Neuronal stem cell (in vitro differentiated cells): Measurements from ENCODE around the gene MYH13.

Experiments
- DNase-seq: peaks from one replicate; pipeline ENCODE4 v3.0.0-alpha.2; 2013; ENCODE audit warnings: low spot score
- H2AFZ ChIP-seq: one replicate; pipeline ENCODE4 v1.6.1; 2013; ENCODE audit warnings: mild to moderate bottlenecking, low read length, inconsistent platforms
- H2AK5ac ChIP-seq: 2 replicates; pipeline ENCODE4 v1.6.1; 2013; ENCODE audit warnings: low read depth, mild to moderate bottlenecking, inconsistent platforms, low read length, moderate library complexity, mixed read lengths
- H2BK120ac ChIP-seq: 2 replicates; pipeline ENCODE4 v1.6.1; 2013; ENCODE audit warnings: low read depth, mild to moderate bottlenecking, inconsistent platforms, low read length, moderate library complexity, mixed read lengths
- H2BK12ac ChIP-seq: one replicate; pipeline ENCODE4 v1.6.1; 2013; ENCODE audit warnings: low read length, inconsistent platforms
- H2BK15ac ChIP-seq: 2 replicates; pipeline ENCODE4 v1.6.1; 2013; ENCODE audit warnings: mild to moderate bottlenecking, low read length, inconsistent platforms, mixed read lengths
- H2BK5ac ChIP-seq: one replicate; pipeline ENCODE4 v1.6.1; 2013; ENCODE audit warnings: inconsistent platforms, mild to moderate bottlenecking, low read length, moderate library complexity
- H3K14ac ChIP-seq: one replicate; pipeline ENCODE4 v1.6.1; 2013; ENCODE audit warnings: low read length, inconsistent platforms
- H3K18ac ChIP-seq: 2 replicates; pipeline ENCODE4 v1.6.1; 2013; ENCODE audit warnings: low read length, inconsistent platforms
- H3K23ac ChIP-seq: 2 replicates; pipeline ENCODE4 v1.6.1; 2013; ENCODE audit warnings: low read depth, mild to moderate bottlenecking, mixed read lengths, low read length, inconsistent platforms; ENCODE audit not compliant: poor library complexity
- H3K27ac ChIP-seq: replicated peaks from 3 replicates; pipeline ENCODE4 v1.5.1; 2013; ENCODE audit warnings: low read length, inconsistent platforms
- H3K27me3 ChIP-seq, 3 experiments: 2 replicates each; pipeline ENCODE4 v1.6.1; 2013; ENCODE audit warnings: low read length in 3 of 3, mild to moderate bottlenecking in 2 of 3, inconsistent platforms in 1 of 3, low read depth in 1 of 3, mixed read lengths in 1 of 3, moderate library complexity in 1 of 3; ENCODE audit not compliant: control insufficient read depth in 3 of 3, insufficient read depth in 3 of 3
- H3K36me3 ChIP-seq, 2 donors: replicated peaks in 1 of 2; 2 replicates each; pipeline ENCODE4 v1.6.1; 2013; ENCODE audit warnings: low read length in 2 of 2; ENCODE audit not compliant: control insufficient read depth in 2 of 2, insufficient read depth in 2 of 2
- H3K4ac ChIP-seq: 2 replicates; pipeline ENCODE4 v1.6.1; 2013; ENCODE audit warnings: inconsistent platforms, mild to moderate bottlenecking, low read length, moderate library complexity
- H3K4me1 ChIP-seq, 2 donors: 1 replicate in 1 of 2; 2 replicates in 1 of 2; pipeline ENCODE4 v1.6.1; 2013; ENCODE audit warnings: low read length in 2 of 2, low read depth in 1 of 2; ENCODE audit not compliant: control insufficient read depth in 2 of 2, insufficient read depth in 1 of 2
- H3K4me2 ChIP-seq: one replicate; pipeline ENCODE4 v1.6.1; 2013; ENCODE audit warnings: mild to moderate bottlenecking, low read length, inconsistent platforms; ENCODE audit not compliant: insufficient read depth, poor library complexity, severe bottlenecking
- H3K4me3 ChIP-seq, 2 donors: 2 replicates each; pipeline ENCODE4 v1.5.1; 2013; ENCODE audit warnings: low read length in 2 of 2, mild to moderate bottlenecking in 2 of 2, inconsistent platforms in 1 of 2, moderate library complexity in 1 of 2
- H3K79me1 ChIP-seq: one replicate; pipeline ENCODE4 v1.6.1; 2013; ENCODE audit warnings: low read depth, mild to moderate bottlenecking, inconsistent platforms, low read length, moderate library complexity
- H3K9ac ChIP-seq: one replicate; pipeline ENCODE4 v1.6.1; 2013; ENCODE audit warnings: mild to moderate bottlenecking, low read depth, low read length, inconsistent platforms; ENCODE audit not compliant: poor library complexity
- H3K9me3 ChIP-seq, 2 donors: replicated peaks in 1 of 2; 2 replicates each; pipeline versions ENCODE3 to v1.6.1; 2013; ENCODE audit warnings: low read length in 2 of 2, mild to moderate bottlenecking in 2 of 2, inconsistent platforms in 1 of 2, low read depth in 1 of 2, mixed read lengths in 1 of 2, moderate library complexity in 1 of 2; ENCODE audit not compliant: control insufficient read depth in 2 of 2, insufficient read depth in 1 of 2
- H4K8ac ChIP-seq: one replicate; pipeline ENCODE4 v1.6.1; 2013; ENCODE audit warnings: low read depth, mild to moderate bottlenecking, inconsistent platforms, low read length, moderate library complexity
- H4K91ac ChIP-seq: one replicate; pipeline ENCODE4 v1.6.1; 2013; ENCODE audit warnings: low read length, low read depth, mild to moderate bottlenecking, inconsistent platforms; ENCODE audit not compliant: poor library complexity
- whole genome bisulfite sequencing, 2 donors: extraction: QIAGEN DNeasy Blood & Tissue Kit; methylation state at CpG; one replicate each; pipeline ENCODE4 v1.1.7; 2013; ENCODE audit warnings: missing lambda C conversion rate in 2 of 2, mixed read lengths in 1 of 2; ENCODE audit not compliant: insufficient read length in 2 of 2, insufficient replicate concordance in 1 of 2; ENCODE audit errors: extremely low coverage in 2 of 2; 5-methylcytosine and 5-hydroxymethylcytosine counted together

The MYH13 gene

GRCh38 chr17:10368561-10368960 lies 4.2 kb downstream of the MYH13 start:
- Histone ChIP-seq H4K91ac (no peak overlapping the region), H2BK12ac (no peak overlapping the region), H3K4ac (no peak overlapping the region), H4K8ac (no peak overlapping the region), H3K4me2 (no peak overlapping the region), H2BK5ac (no peak overlapping the region), H3K27ac (no peak overlapping the region), H3K9ac (no peak overlapping the region), H3K18ac (no peak overlapping the region), H3K14ac (no peak overlapping the region), H3K27me3 (no peaks in the 10 kb centered on the region), H3K4me3 (no peak overlapping the region), H2AK5ac (no peak overlapping the region), H2BK120ac (no peak overlapping the region), H3K36me3 (no peaks in the 10 kb centered on the region), H3K4me1 (no peaks in the 10 kb centered on the region), H3K79me1 (no peaks in the 10 kb centered on the region), H3K23ac (no peak overlapping the region), H3K9me3 (no peaks in the 10 kb centered on the region), H2AFZ (no peak overlapping the region), H2BK15ac (no peak overlapping the region)
- no peak for DNase-seq
- no CpG with 5 or more reads among the region's 3 CpGs for WGBS, 2 donors

- Histone ChIP-seq H3K27ac (no peak overlapping the region), H3K14ac (no peak overlapping the region), H3K9me3 (no peaks in the 10 kb centered on the region), H3K9ac (no peak overlapping the region), H4K91ac (no peak overlapping the region), H3K4me1 (no peaks in the 10 kb centered on the region), H2BK15ac (no peak overlapping the region), H3K23ac (no peak overlapping the region), H3K79me1 (no peaks in the 10 kb centered on the region), H2AFZ (no peak overlapping the region), H3K4ac (no peak overlapping the region), H3K36me3 (no peaks in the 10 kb centered on the region), H3K18ac (no peak overlapping the region), H3K27me3 (no peaks in the 10 kb centered on the region), H2BK120ac (no peak overlapping the region), H2AK5ac (no peak overlapping the region), H4K8ac (no peak overlapping the region), H2BK12ac (no peak overlapping the region), H3K4me3 (no peak overlapping the region), H3K4me2 (no peak overlapping the region), H2BK5ac (no peak overlapping the region)
- no peak for DNase-seq
Measured at GRCh38 chr17:10360578-10360977, 12.2 kb downstream of the MYH13 start.

GRCh38 chr17:10357768-10358167 lies 15.0 kb downstream of the MYH13 start:
- H3K79me1 ChIP-seq: no peaks in the 10 kb centered on the region
- no peaks in the 10 kb centered on the region for H3K4me1 ChIP-seq
- H2BK120ac ChIP-seq: no peak overlapping the region
- H3K14ac ChIP-seq: no peak overlapping the region
- H2BK15ac ChIP-seq: no peak overlapping the region
- no peak overlapping the region for H3K4ac ChIP-seq
- H3K27ac ChIP-seq: no peak overlapping the region
- H2AFZ ChIP-seq: no peak overlapping the region
- H3K23ac ChIP-seq: no peak overlapping the region
- H2AK5ac ChIP-seq: no peak overlapping the region
- H3K27me3 ChIP-seq: no peaks in the 10 kb centered on the region
- peaks cover 0 to 1% of the 10 kb centered on the region in 2 donors for H3K9me3 ChIP-seq
- no peak overlapping the region for H2BK5ac ChIP-seq
- WGBS, 2 donors: no CpG with 5 or more reads among the region's 4 CpGs
- H3K4me3 ChIP-seq: no peak overlapping the region
- H3K36me3 ChIP-seq: no peaks in the 10 kb centered on the region
- H3K18ac ChIP-seq: no peak overlapping the region
- no peak overlapping the region for H4K8ac ChIP-seq
- no peak overlapping the region for H3K4me2 ChIP-seq
- DNase-seq: no peak
- no peak overlapping the region for H3K9ac ChIP-seq
- no peak overlapping the region for H2BK12ac ChIP-seq
- H4K91ac ChIP-seq: no peak overlapping the region

- H3K4ac ChIP-seq: no peak overlapping the region
- H3K18ac ChIP-seq: no peak overlapping the region
- no peaks in the 10 kb centered on the region for H3K27me3 ChIP-seq
- no peak overlapping the region for H2BK12ac ChIP-seq
- H4K91ac ChIP-seq: no peak overlapping the region
- H4K8ac ChIP-seq: no peak overlapping the region
- no peak overlapping the region for H2BK15ac ChIP-seq
- H3K14ac ChIP-seq: no peak overlapping the region
- no peak overlapping the region for H3K4me3 ChIP-seq
- peaks cover 0 to 1% of the 10 kb centered on the region in 2 donors for H3K36me3 ChIP-seq
- no peak overlapping the region for H3K23ac ChIP-seq
- H3K9ac ChIP-seq: no peak overlapping the region
- H3K4me2 ChIP-seq: no peak overlapping the region
- H3K27ac ChIP-seq: no peak overlapping the region
- no peak overlapping the region for H2AFZ ChIP-seq
- H3K4me1 ChIP-seq: no peaks in the 10 kb centered on the region
- H2BK5ac ChIP-seq: no peak overlapping the region
- H2BK120ac ChIP-seq: no peak overlapping the region
- H2AK5ac ChIP-seq: no peak overlapping the region
- no peaks in the 10 kb centered on the region for H3K79me1 ChIP-seq
- DNase-seq: no peak
- no CpG with 5 or more reads among the region's 9 CpGs for WGBS, 2 donors
- H3K9me3 ChIP-seq: peaks cover 0 to 1% of the 10 kb centered on the region in 2 donors
Measured at GRCh38 chr17:10354651-10355050, 18.2 kb downstream of the MYH13 start.
